GM20000 (cell line): ENCODE data around the gene ZNRD2.

Experiments used
- DNase-seq: peaks from one replicate; pipeline ENCODE4 v3.0.0; 2012; ENCODE audit warnings: low spot score
- TF ChIP-seq, protein P1 (sequence below): IDR thresholded peaks from 2 replicates; pipeline ENCODE4 v1.5.1; 2012; ENCODE audit warnings: mild to moderate bottlenecking, control low read depth; ENCODE audit errors: extremely low read depth, missing control alignments

Gene ZNRD2

GRCh38 chr11:65574109-65574810, 4.0 kb downstream of the ZNRD2 start:
- TF ChIP-seq, protein P1, sequence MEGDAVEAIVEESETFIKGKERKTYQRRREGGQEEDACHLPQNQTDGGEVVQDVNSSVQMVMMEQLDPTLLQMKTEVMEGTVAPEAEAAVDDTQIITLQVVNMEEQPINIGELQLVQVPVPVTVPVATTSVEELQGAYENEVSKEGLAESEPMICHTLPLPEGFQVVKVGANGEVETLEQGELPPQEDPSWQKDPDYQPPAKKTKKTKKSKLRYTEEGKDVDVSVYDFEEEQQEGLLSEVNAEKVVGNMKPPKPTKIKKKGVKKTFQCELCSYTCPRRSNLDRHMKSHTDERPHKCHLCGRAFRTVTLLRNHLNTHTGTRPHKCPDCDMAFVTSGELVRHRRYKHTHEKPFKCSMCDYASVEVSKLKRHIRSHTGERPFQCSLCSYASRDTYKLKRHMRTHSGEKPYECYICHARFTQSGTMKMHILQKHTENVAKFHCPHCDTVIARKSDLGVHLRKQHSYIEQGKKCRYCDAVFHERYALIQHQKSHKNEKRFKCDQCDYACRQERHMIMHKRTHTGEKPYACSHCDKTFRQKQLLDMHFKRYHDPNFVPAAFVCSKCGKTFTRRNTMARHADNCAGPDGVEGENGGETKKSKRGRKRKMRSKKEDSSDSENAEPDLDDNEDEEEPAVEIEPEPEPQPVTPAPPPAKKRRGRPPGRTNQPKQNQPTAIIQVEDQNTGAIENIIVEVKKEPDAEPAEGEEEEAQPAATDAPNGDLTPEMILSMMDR = peak; percentile 63
- DNase-seq = peak; percentile 98

GRCh38 chr11:65574811-65575567, 4.7 kb downstream of the ZNRD2 start:
- TF ChIP-seq, protein P1 = no peak
- DNase-seq = peak; percentile 65

DNA sequence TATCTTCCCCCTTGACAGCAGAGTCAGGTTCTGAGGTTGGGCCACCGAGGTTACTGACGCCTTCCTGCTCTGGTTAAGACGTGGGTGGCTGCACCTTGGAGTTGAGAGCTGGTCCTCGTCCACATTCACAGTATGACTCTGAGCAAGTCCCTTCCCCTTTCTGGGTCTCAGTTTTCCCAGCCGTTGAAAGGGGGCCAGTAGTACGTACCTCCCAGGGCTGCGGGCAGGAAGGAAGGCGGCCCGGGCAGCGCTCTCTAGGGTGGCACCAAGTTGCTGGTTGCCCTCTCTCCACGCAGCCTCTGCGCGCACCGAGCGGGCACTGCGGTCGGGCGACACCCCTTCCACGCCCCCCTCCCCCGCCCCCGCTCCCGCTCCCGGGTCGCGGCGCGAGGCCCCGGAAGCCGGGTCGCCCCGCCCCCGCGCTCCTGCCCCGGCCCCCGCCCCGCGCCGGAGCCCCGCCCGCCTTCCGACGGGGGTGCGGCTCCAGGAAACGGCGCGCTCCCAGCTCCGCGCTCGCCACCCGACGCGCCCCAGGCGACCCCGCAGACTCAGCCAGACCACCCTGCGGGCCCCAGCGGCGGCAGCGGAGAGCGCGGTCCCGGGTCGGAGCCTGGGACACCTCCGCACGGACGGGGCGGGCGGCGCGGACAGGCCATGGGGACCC, 5.4 kb downstream of the ZNRD2 start, which contains the start of gene EHBP1L1:
TSS of gene EHBP1L1 (plus strand) at position 486 of the 664 bp plus-strand sequence. CDS start 250 bp downstream, outside the sequence.
- TF ChIP-seq, protein P1 = no peak
- peak; percentile 97 for DNase-seq

- TF ChIP-seq, protein P1 = no peak
- DNase-seq = peak; percentile 61
These were observed 6.1 kb downstream of the ZNRD2 start for GRCh38 chr11:65576232-65576866.

GRCh38 chr11:65576867-65577755, 6.8 kb downstream of the ZNRD2 start:
- TF ChIP-seq, protein P1 = no peak
- no peak for DNase-seq

GRCh38 chr11:65577756-65578109, 7.5 kb downstream of the ZNRD2 start:
- TF ChIP-seq, protein P1 = no peak

More at GRCh38 chr11:65577756-65578109, 7.5 kb downstream of the ZNRD2 start:
- no peak for DNase-seq
